ENCODE data around the gene VPS33B.
A peak's percentile ranks its signal among the peaks of the same experiment; 100 is the strongest.

The VPS33B gene

GRCh38 chr15:90979582-90979981 lies 42.8 kb downstream of the VPS33B start:
- DNase-seq (ENCODE audit: low spot score) = no peak

GRCh38 chr15:90974216-90974615 lies 48.2 kb downstream of the VPS33B start:
- DNase-seq (ENCODE audit: low spot score) = no peak

GRCh38 chr15:90972133-90972532 lies 50.3 kb downstream of the VPS33B start:
- no peak for DNase-seq (ENCODE audit: low spot score)

GRCh38 chr15:90970274-90970673 lies 52.1 kb downstream of the VPS33B start:
- DNase-seq (ENCODE audit: low spot score) = no peak

GRCh38 chr15:90968434-90968833 lies 54.0 kb downstream of the VPS33B start:
- no peak for DNase-seq (ENCODE audit: low spot score)

- no peak for DNase-seq (ENCODE audit: low spot score)
Observed at GRCh38 chr15:90967206-90967605, 55.2 kb downstream of the VPS33B start.

- DNase-seq (ENCODE audit: low spot score) = no peak
Observed at GRCh38 chr15:90966262-90966661, 56.1 kb downstream of the VPS33B start.

- DNase-seq (ENCODE audit: low spot score) = no peak
Observed at GRCh38 chr15:90962021-90962420, 60.4 kb downstream of the VPS33B start.

GRCh38 chr15:90960298-90961091 lies 61.9 kb downstream of the VPS33B start:
- DNase-seq (ENCODE audit: low spot score) = no peak

GRCh38 chr15:90959894-90960293 lies 62.5 kb downstream of the VPS33B start:
- peak; percentile 56 for DNase-seq (ENCODE audit: low spot score)

GRCh38 chr15:90959028-90959595 lies 63.3 kb downstream of the VPS33B start:
- DNase-seq (ENCODE audit: low spot score) = no peak

- DNase-seq (ENCODE audit: low spot score) = no peak
Observed at GRCh38 chr15:90957791-90958190, 64.6 kb downstream of the VPS33B start.

- no peak for DNase-seq (ENCODE audit: low spot score)
Observed at GRCh38 chr15:90957031-90957790, 65.2 kb downstream of the VPS33B start.

GRCh38 chr15:90956274-90957030 lies 65.9 kb downstream of the VPS33B start:
- DNase-seq (ENCODE audit: low spot score) = peak; percentile 53

- DNase-seq (ENCODE audit: low spot score) = no peak
Observed at GRCh38 chr15:90955624-90956273, 66.6 kb downstream of the VPS33B start.

- peak; percentile 94 for DNase-seq (ENCODE audit: low spot score)
Observed at GRCh38 chr15:90954712-90955623, 67.4 kb downstream of the VPS33B start, which contains the start of gene RCCD1. Gene RCCD1, plus strand, starts transcription at chr15:90954884. Its CDS starts 1,851 bp downstream, at chr15:90956735.

GRCh38 chr15:90953947-90954711 lies 68.3 kb downstream of the VPS33B start:
- no peak for DNase-seq (ENCODE audit: low spot score)

- no peak for DNase-seq (ENCODE audit: low spot score)
Observed at GRCh38 chr15:90952901-90953677, 69.3 kb downstream of the VPS33B start.

GRCh38 chr15:90950676-90951075 lies 71.7 kb downstream of the VPS33B start:
- DNase-seq (ENCODE audit: low spot score) = no peak
